Epithelial cell of proximal tubule (primary cell): Measurements from ENCODE around the gene DNM2. TPM values are rescaled to one million over a fixed set of nuclear protein-coding genes. Genes with fewer than 3 reads are reported as not detected.
"Not testable (repeated sequence)": the region's sequence is repeated elsewhere in the genome, so short reads cannot be mapped to it uniquely, and the experiment has no call there.

Experiments
- DNase-seq: peaks from one replicate; pipeline ENCODE4 v3.0.0-alpha.2; 2011; ENCODE audit warnings: low read depth
- H3K4me3 ChIP-seq: 2 replicates; pipeline ENCODE4 v1.5.1; 2011; ENCODE audit warnings: low read depth, mild to moderate bottlenecking, low read length
- CTCF ChIP-seq: conservative IDR thresholded peaks from 2 replicates; pipeline ENCODE4 v1.5.1; 2012; ENCODE audit warnings: low read depth, mild to moderate bottlenecking, low read length
- total RNA-seq: library from RNA; depleted of rRNA; stranded (reverse); fragments of >200 nt; gene quantifications from 2 replicates; pipeline ENCODE4 v1.2.3, GENCODE V29; 2015

DNM2 gene
- total RNA-seq, 1 donor from 2014 or later = 94.5 TPM

- TF ChIP-seq CTCF = no peak
- no peak for DNase-seq
- no peak within 1 kb of the TSS for H3K4me3 ChIP-seq
Measured at GRCh38 chr19:10848230-10848856, 130.5 kb downstream of the DNM2 start, which contains the start of gene C19orf38. Gene C19orf38 (plus strand): TSS chr19:10848415. CDS start chr19:10848509, 94 bp downstream.

GRCh38 chr19:10850631-10851030, 132.8 kb downstream of the DNM2 start:
- no peak overlapping the region for H3K4me3 ChIP-seq
- no peak for TF ChIP-seq CTCF
- DNase-seq = no peak

GRCh38 chr19:10852098-10852800, 134.4 kb downstream of the DNM2 start:
- no peak for TF ChIP-seq CTCF
- DNase-seq = no peak
- no peak overlapping the region for H3K4me3 ChIP-seq

GRCh38 chr19:10852941-10853340, 135.1 kb downstream of the DNM2 start:
- H3K4me3 ChIP-seq = no peak overlapping the region
- DNase-seq = no peak
- no peak for TF ChIP-seq CTCF

GRCh38 chr19:10854350-10855089, 136.6 kb downstream of the DNM2 start:
- TF ChIP-seq CTCF = no peak
- DNase-seq = no peak
- no peak overlapping the region for H3K4me3 ChIP-seq

GRCh38 chr19:10855879-10856522, 138.1 kb downstream of the DNM2 start:
- DNase-seq = no peak
- peak; percentile 59 for TF ChIP-seq CTCF
- no peak overlapping the region for H3K4me3 ChIP-seq

GRCh38 chr19:10856899-10857298, 139.0 kb downstream of the DNM2 start:
- not testable (repeated sequence) for DNase-seq, H3K4me3 ChIP-seq
